Bronchial smooth muscle cell (primary cell): ENCODE results near the gene CCDC182. TPM values are rescaled to one million over a fixed set of nuclear protein-coding genes. Genes with fewer than 3 reads are reported as not detected.

ENCODE experiments used
- total RNA-seq: library from RNA; depleted of rRNA; stranded (reverse); fragments of >200 nt; gene quantifications from 2 replicates; pipeline ENCODE4 v1.2.1, GENCODE V29; 2014

The CCDC182 gene
- not detected in 2 replicates for total RNA-seq

GRCh38 chr17:57745242-57745641 is at the start of gene CCDC182:
TSS of gene CCDC182 (minus strand) at chr17:57745299. CDS start at chr17:57745272, 27 bp downstream.

Other genes starting within 250 kb of the CCDC182 start
- gene MRPS23, start 104.7 kb upstream of the CCDC182 start, total RNA-seq: 33.1 and 45.6 TPM in 2 replicates
- gene CUEDC1, start 210.1 kb upstream of the CCDC182 start, total RNA-seq: 7.7 and 10.2 TPM in 2 replicates
- 22.5 and 28.5 TPM in 2 replicates for gene VEZF1, start 243.0 kb upstream of the CCDC182 start, total RNA-seq